Measurements from ENCODE around the gene GUCY1A2.
"Not testable (repeated sequence)": the region's sequence is repeated elsewhere in the genome, so short reads cannot be mapped to it uniquely, and the experiment has no call there.

The GUCY1A2 gene

GRCh38 chr11:106937111-106937510 is 81.2 kb downstream of the GUCY1A2 start:
- no peak for DNase-seq

GRCh38 chr11:106925245-106925644 is 93.0 kb downstream of the GUCY1A2 start:
- no peak for DNase-seq

- DNase-seq: no peak
Measured at GRCh38 chr11:106920899-106921509, 97.3 kb downstream of the GUCY1A2 start.

- DNase-seq: no peak
Measured at GRCh38 chr11:106917973-106918372, 100.3 kb downstream of the GUCY1A2 start.

- no peak for DNase-seq
Measured at GRCh38 chr11:106914409-106914808, 103.9 kb downstream of the GUCY1A2 start.

- no peak for DNase-seq
Measured at GRCh38 chr11:106913141-106913540, 105.1 kb downstream of the GUCY1A2 start.

GRCh38 chr11:106904826-106905225 is 113.5 kb downstream of the GUCY1A2 start:
- no peak for DNase-seq

GRCh38 chr11:106889718-106890117 is 128.6 kb downstream of the GUCY1A2 start:
- no peak for DNase-seq

- DNase-seq: no peak
Measured at GRCh38 chr11:106888386-106888785, 129.9 kb downstream of the GUCY1A2 start.

GRCh38 chr11:106883693-106884092 is 134.6 kb downstream of the GUCY1A2 start:
- not testable (repeated sequence) for DNase-seq

- DNase-seq: no peak
Measured at GRCh38 chr11:106879832-106880546, 138.3 kb downstream of the GUCY1A2 start.

- DNase-seq: no peak
Measured at GRCh38 chr11:106879029-106879428, 139.2 kb downstream of the GUCY1A2 start.

GRCh38 chr11:106875013-106875412 is 143.3 kb downstream of the GUCY1A2 start:
- no peak for DNase-seq

- no peak for DNase-seq
Measured at GRCh38 chr11:106872246-106872645, 146.0 kb downstream of the GUCY1A2 start.

GRCh38 chr11:106858200-106858599 is 160.1 kb downstream of the GUCY1A2 start:
- no peak for DNase-seq

GRCh38 chr11:106856566-106856965 is 161.7 kb downstream of the GUCY1A2 start:
- DNase-seq: no peak

- DNase-seq: no peak
Measured at GRCh38 chr11:106854429-106854828, 163.8 kb downstream of the GUCY1A2 start.

GRCh38 chr11:106853850-106854401 is 164.3 kb downstream of the GUCY1A2 start:
- DNase-seq: no peak

- DNase-seq: no peak
Measured at GRCh38 chr11:106852779-106853178, 165.5 kb downstream of the GUCY1A2 start.

GRCh38 chr11:106848526-106848925 is 169.8 kb downstream of the GUCY1A2 start:
- DNase-seq: no peak

GRCh38 chr11:106842134-106842533 is 176.1 kb downstream of the GUCY1A2 start:
- DNase-seq: no peak

GRCh38 chr11:106840947-106841346 is 177.3 kb downstream of the GUCY1A2 start:
- DNase-seq: no peak

GRCh38 chr11:106840146-106840545 is 178.1 kb downstream of the GUCY1A2 start:
- DNase-seq: no peak

- DNase-seq: no peak
Measured at GRCh38 chr11:106834567-106834966, 183.7 kb downstream of the GUCY1A2 start.
